CD4-positive, alpha-beta T cell (primary cell): ENCODE data around the gene ARHGAP21. TPM values are rescaled to one million over a fixed set of nuclear protein-coding genes. Genes with fewer than 3 reads are reported as not detected.

Experiments used
- ATAC-seq: fragments of 200-7000 bp; cut with Tn5 transposase; one replicate; pipeline ENCODE4 v1.10.0; 2022; ENCODE audit warnings: mild to moderate bottlenecking; ENCODE audit not compliant: poor library complexity
- CTCF ChIA-PET: fragments of 350-600 bp; sonication (Branson Sonifier 250); formaldehyde crosslinking; loops from one replicate; lab custom pipeline; 2021; ENCODE audit warnings: antibody characterized with exemption, inconsistent platforms; lab: Charles Lee
- POLR2A ChIA-PET: fragments of 350-600 bp; sonication (Branson Sonifier 250); formaldehyde crosslinking; loops from one replicate; lab custom pipeline; 2021; ENCODE audit warnings: antibody characterized with exemption, inconsistent platforms; lab: Charles Lee
- DNase-seq, 14 experiments: peaks; one replicate each; pipeline ENCODE4 v3.0.0-alpha.2; 2013 to 2020; ENCODE audit warnings: mixed read lengths in 2 of 14
- H3K27ac ChIP-seq, 2 donors: one replicate each; pipeline versions ENCODE4 v1.5.1 to v1.7.0; 2013; ENCODE audit warnings: low read length in 2 of 2, low read depth in 1 of 2, mild to moderate bottlenecking in 1 of 2
- H3K27me3 ChIP-seq, 2 experiments: 1 replicate in 1 of 2; 2 replicates in 1 of 2; pipeline versions ENCODE4 v1.6.1 to v1.7.0; 2013; ENCODE audit warnings: low read length in 2 of 2, control low read depth in 1 of 2, mild to moderate bottlenecking in 1 of 2, moderate library complexity in 1 of 2; ENCODE audit not compliant: insufficient read depth in 2 of 2, control insufficient read depth in 1 of 2
- H3K36me3 ChIP-seq: one replicate; pipeline ENCODE4 v1.6.1; 2013; ENCODE audit warnings: low read length, control low read depth; ENCODE audit not compliant: insufficient read depth
- H3K4me1 ChIP-seq: one replicate; pipeline ENCODE4 v1.6.1; 2013; ENCODE audit warnings: low read length, control low read depth; ENCODE audit not compliant: insufficient read depth
- H3K4me3 ChIP-seq: one replicate; pipeline ENCODE4 v1.5.1; 2013; ENCODE audit warnings: mild to moderate bottlenecking, low read length, moderate library complexity
- H3K9me3 ChIP-seq, 2 experiments: 1 replicate in 1 of 2; 2 replicates in 1 of 2; pipeline versions ENCODE4 v1.6.1 to v1.7.0; 2013; ENCODE audit warnings: low read length in 2 of 2, mild to moderate bottlenecking in 2 of 2, control low read depth in 1 of 2, moderate library complexity in 1 of 2; ENCODE audit not compliant: control insufficient read depth in 1 of 2, insufficient read depth in 1 of 2
- H3K27ac Mint-ChIP-seq: one replicate; pipeline ENCODE4 v1.8.0; 2020; ENCODE audit warnings: mixed read lengths
- H3K27me3 Mint-ChIP-seq: one replicate; pipeline ENCODE4 v1.8.0; 2021; ENCODE audit warnings: mixed read lengths
- H3K36me3 Mint-ChIP-seq: one replicate; pipeline ENCODE4 v1.8.0; 2021; ENCODE audit warnings: low read depth, mixed read lengths
- H3K4me1 Mint-ChIP-seq: one replicate; pipeline ENCODE4 v1.8.0; 2021; ENCODE audit warnings: low read depth, mixed read lengths
- H3K4me3 Mint-ChIP-seq: one replicate; pipeline ENCODE4 v1.8.0; 2020; ENCODE audit warnings: mild to moderate bottlenecking, mixed read lengths
- H3K9me3 Mint-ChIP-seq: one replicate; pipeline ENCODE4 v1.8.0; 2020; ENCODE audit warnings: mixed read lengths
- CTCF ChIP-seq: fragments of 200-600 bp; IDR thresholded peaks from one replicate; pipeline ENCODE4 v1.8.0; 2022; ENCODE audit warnings: antibody characterized with exemption, mild to moderate bottlenecking
- intact Hi-C, 2 experiments: fragments of 100-400 bp; cut with DNase I in 1 of 2; cut with micrococcal nuclease in 1 of 2; formaldehyde crosslinking; loops; one replicate each; pipeline versions ENCODE4 v1.15.1 to v1.9.0; 2023 to 2025; cut with DNase I, micrococcal nuclease
- total RNA-seq, 174 experiments: library from RNA in 2 of 174; stranded (reverse) in 2 of 174; gene quantifications; one replicate each; pipeline ENCODE4 v1.2.3 and lab custom pipeline; 2021 to 2026

Gene ARHGAP21
- total RNA-seq, 2 experiments from 2014 or later = 38.4 to 43.4 TPM

- POLR2A ChIA-PET = no interaction called here
- intact Hi-C loops = no loop called here
- no peak for ATAC-seq
Measured at GRCh38 chr10:24652381-24652957, 71.2 kb downstream of the ARHGAP21 start.

GRCh38 chr10:24651923-24652322, 71.8 kb downstream of the ARHGAP21 start:
- ATAC-seq = no peak
- no peaks in the 10 kb centered on the region for H3K36me3 ChIP-seq
- POLR2A ChIA-PET = no interaction called here
- no peaks in the 10 kb centered on the region for H3K4me1 Mint-ChIP-seq
- no peak for TF ChIP-seq CTCF
- CTCF ChIA-PET = no interaction called here
- no peak overlapping the region for H3K4me3 Mint-ChIP-seq
- no peak overlapping the region for H3K27ac ChIP-seq
- H3K4me1 ChIP-seq = no peaks in the 10 kb centered on the region
- no peaks in the 10 kb centered on the region for H3K9me3 Mint-ChIP-seq
- H3K36me3 Mint-ChIP-seq = no peaks in the 10 kb centered on the region
- no peak overlapping the region for H3K4me3 ChIP-seq
- H3K27me3 ChIP-seq = no peaks in the 10 kb centered on the region
- DNase-seq = no peak
- intact Hi-C loops = no loop called here
- H3K27me3 Mint-ChIP-seq = no peaks in the 10 kb centered on the region
- no peak overlapping the region for H3K27ac Mint-ChIP-seq
- no peaks in the 10 kb centered on the region for H3K9me3 ChIP-seq

More at GRCh38 chr10:24652381-24652957, 71.2 kb downstream of the ARHGAP21 start:
- Mint-ChIP-seq H3K9me3 (no peaks in the 10 kb centered on the region), H3K4me1 (no peaks in the 10 kb centered on the region), H3K36me3 (no peaks in the 10 kb centered on the region), H3K4me3 (no peak overlapping the region), H3K27ac (no peak overlapping the region), H3K27me3 (no peaks in the 10 kb centered on the region)
- H3K4me3 ChIP-seq = no peak overlapping the region
- no peaks in the 10 kb centered on the region for H3K4me1 ChIP-seq
- no peaks in the 10 kb centered on the region for H3K9me3 ChIP-seq
- no peak overlapping the region for H3K27ac ChIP-seq
- no peaks in the 10 kb centered on the region for H3K36me3 ChIP-seq
- CTCF ChIA-PET = no interaction called here
- H3K27me3 ChIP-seq = no peaks in the 10 kb centered on the region
- DNase-seq = no peak
- no peak for TF ChIP-seq CTCF

- TF ChIP-seq CTCF = no peak
- no peak for ATAC-seq
- Histone ChIP-seq H3K9me3 (no peaks in the 10 kb centered on the region), H3K4me1 (no peaks in the 10 kb centered on the region), H3K27ac (no peak overlapping the region), H3K27me3 (no peaks in the 10 kb centered on the region), H3K4me3 (no peak overlapping the region), H3K36me3 (no peaks in the 10 kb centered on the region)
- Mint-ChIP-seq H3K27ac (no peak overlapping the region), H3K9me3 (no peaks in the 10 kb centered on the region), H3K4me1 (no peaks in the 10 kb centered on the region), H3K4me3 (no peak overlapping the region), H3K27me3 (no peaks in the 10 kb centered on the region), H3K36me3 (no peaks in the 10 kb centered on the region)
- intact Hi-C loops = no loop called here
- DNase-seq = no peak
- ChIA-PET POLR2A (interaction anchor here (1.2 kb wide), 1 partner anchor 28 kb away, joined by 3 read pairs; no protein-coding TSS in a partner anchor), CTCF (no interaction called here)
Measured at GRCh38 chr10:24650669-24651391, 72.9 kb downstream of the ARHGAP21 start.
